Measurements from ENCODE around the gene QPCTL.
"Not testable (repeated sequence)": the region's sequence is repeated elsewhere in the genome, so short reads cannot be mapped to it uniquely, and the experiment has no call there.

Gene QPCTL

GRCh38 chr19:45742969-45743368 is 50.5 kb downstream of the QPCTL start:
- TF ChIP-seq, protein P1, sequence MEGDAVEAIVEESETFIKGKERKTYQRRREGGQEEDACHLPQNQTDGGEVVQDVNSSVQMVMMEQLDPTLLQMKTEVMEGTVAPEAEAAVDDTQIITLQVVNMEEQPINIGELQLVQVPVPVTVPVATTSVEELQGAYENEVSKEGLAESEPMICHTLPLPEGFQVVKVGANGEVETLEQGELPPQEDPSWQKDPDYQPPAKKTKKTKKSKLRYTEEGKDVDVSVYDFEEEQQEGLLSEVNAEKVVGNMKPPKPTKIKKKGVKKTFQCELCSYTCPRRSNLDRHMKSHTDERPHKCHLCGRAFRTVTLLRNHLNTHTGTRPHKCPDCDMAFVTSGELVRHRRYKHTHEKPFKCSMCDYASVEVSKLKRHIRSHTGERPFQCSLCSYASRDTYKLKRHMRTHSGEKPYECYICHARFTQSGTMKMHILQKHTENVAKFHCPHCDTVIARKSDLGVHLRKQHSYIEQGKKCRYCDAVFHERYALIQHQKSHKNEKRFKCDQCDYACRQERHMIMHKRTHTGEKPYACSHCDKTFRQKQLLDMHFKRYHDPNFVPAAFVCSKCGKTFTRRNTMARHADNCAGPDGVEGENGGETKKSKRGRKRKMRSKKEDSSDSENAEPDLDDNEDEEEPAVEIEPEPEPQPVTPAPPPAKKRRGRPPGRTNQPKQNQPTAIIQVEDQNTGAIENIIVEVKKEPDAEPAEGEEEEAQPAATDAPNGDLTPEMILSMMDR (IDR thresholded peaks at IDR 0.05; ENCODE audit: insufficient read depth, low read depth, low read length, missing control alignments) = no peak
- no peak for DNase-seq (ENCODE audit: low read depth)
- no peak overlapping the region for H3K4me3 ChIP-seq (ENCODE audit: low read depth, low read length)

GRCh38 chr19:45745606-45746005 is 53.1 kb downstream of the QPCTL start:
- TF ChIP-seq, protein P1 (IDR thresholded peaks at IDR 0.05; ENCODE audit: insufficient read depth, low read depth, low read length, missing control alignments) = no peak
- H3K4me3 ChIP-seq (ENCODE audit: low read depth, low read length) = no peak overlapping the region
- DNase-seq (ENCODE audit: low read depth) = no peak

- H3K4me3 ChIP-seq (ENCODE audit: low read depth, low read length) = no peak overlapping the region
- no peak for DNase-seq (ENCODE audit: low read depth)
- TF ChIP-seq, protein P1 (IDR thresholded peaks at IDR 0.05; ENCODE audit: insufficient read depth, low read depth, low read length, missing control alignments) = no peak
Observed at GRCh38 chr19:45746866-45747265, 54.4 kb downstream of the QPCTL start.

DNA sequence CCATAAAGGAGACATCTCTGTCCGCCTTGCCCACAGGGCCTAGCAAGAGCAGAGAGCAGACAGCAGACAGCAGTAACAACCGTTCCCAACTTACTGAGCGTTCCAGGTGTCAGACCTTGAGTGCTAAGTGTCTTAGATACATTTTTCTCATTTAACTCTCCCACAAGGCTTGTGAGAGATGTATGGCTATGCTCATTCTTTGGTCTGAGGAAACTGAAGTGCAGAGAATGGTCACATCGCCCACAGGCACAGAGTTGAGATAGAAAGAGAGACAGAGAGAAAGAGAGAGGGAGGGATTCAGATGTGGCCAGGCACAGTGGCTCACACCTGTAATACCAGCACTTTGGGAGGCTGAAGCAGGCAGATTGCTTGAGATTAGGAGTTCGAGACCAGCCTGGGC is 55.0 kb downstream of the QPCTL start:
- TF ChIP-seq, protein P1 (IDR thresholded peaks at IDR 0.05; ENCODE audit: insufficient read depth, low read depth, low read length, missing control alignments) = no peak
- H3K4me3 ChIP-seq (ENCODE audit: low read depth, low read length) = no peak overlapping the region
- no peak for DNase-seq (ENCODE audit: low read depth)

DNA sequence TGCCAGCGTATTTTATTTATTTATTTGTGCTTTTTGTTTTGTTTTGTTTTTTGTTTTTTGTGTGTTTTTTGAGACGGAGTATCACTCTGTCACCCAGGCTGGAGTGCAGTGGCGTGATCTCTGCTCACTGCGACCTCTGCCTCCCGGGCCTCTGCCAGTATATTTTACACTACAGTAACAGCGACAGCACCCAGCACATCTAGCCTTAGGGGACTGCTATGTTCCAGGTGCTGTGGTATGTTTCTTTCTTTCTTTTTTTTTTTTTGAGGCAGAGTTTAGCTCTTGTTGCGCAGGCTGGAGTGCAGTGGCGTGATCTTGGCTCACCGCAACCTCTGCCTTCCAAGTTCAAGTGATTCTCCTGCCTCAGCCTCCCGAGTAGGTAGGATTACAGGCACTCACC is 59.0 kb downstream of the QPCTL start:
- not testable (repeated sequence) for DNase-seq (ENCODE audit: low read depth); H3K4me3 ChIP-seq (ENCODE audit: low read depth, low read length)

GRCh38 chr19:45752639-45753038 is 60.2 kb downstream of the QPCTL start:
- H3K4me3 ChIP-seq (ENCODE audit: low read depth, low read length) = no peak overlapping the region
- no peak for DNase-seq (ENCODE audit: low read depth)
- TF ChIP-seq, protein P1 (IDR thresholded peaks at IDR 0.05; ENCODE audit: insufficient read depth, low read depth, low read length, missing control alignments) = no peak

DNA sequence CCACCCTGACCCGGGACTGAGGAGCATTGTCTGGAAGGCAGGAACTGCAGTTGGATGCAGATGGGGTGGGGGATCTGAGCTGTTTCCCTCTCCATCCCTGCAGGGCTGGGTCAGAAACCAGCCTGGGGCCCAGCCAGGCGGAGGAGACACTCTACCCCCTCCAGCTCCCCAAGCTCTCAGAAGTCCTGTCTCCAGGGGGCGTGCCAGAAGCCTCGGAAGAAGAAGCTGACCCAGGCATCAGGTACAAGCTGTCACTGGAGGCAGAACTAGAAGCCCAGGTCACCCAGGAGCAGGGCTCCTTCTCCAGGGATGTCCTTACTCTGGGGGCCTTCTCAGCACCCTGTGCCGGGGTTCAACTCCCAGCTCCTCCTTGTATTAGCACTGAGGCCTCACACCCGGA is 61.1 kb downstream of the QPCTL start:
- TF ChIP-seq, protein P1 (IDR thresholded peaks at IDR 0.05; ENCODE audit: insufficient read depth, low read depth, low read length, missing control alignments) = no peak
- no peak for DNase-seq (ENCODE audit: low read depth)
- H3K4me3 ChIP-seq (ENCODE audit: low read depth, low read length) = no peak overlapping the region
